ENCODE results near the gene ADGRF4. TPM values are rescaled to one million over a fixed set of nuclear protein-coding genes. Genes with fewer than 3 reads are reported as not detected.

The ADGRF4 gene, protein sequence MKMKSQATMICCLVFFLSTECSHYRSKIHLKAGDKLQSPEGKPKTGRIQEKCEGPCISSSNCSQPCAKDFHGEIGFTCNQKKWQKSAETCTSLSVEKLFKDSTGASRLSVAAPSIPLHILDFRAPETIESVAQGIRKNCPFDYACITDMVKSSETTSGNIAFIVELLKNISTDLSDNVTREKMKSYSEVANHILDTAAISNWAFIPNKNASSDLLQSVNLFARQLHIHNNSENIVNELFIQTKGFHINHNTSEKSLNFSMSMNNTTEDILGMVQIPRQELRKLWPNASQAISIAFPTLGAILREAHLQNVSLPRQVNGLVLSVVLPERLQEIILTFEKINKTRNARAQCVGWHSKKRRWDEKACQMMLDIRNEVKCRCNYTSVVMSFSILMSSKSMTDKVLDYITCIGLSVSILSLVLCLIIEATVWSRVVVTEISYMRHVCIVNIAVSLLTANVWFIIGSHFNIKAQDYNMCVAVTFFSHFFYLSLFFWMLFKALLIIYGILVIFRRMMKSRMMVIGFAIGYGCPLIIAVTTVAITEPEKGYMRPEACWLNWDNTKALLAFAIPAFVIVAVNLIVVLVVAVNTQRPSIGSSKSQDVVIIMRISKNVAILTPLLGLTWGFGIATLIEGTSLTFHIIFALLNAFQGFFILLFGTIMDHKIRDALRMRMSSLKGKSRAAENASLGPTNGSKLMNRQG
- not detected for total RNA-seq
- not detected for total RNA-seq (2013)

DNA sequence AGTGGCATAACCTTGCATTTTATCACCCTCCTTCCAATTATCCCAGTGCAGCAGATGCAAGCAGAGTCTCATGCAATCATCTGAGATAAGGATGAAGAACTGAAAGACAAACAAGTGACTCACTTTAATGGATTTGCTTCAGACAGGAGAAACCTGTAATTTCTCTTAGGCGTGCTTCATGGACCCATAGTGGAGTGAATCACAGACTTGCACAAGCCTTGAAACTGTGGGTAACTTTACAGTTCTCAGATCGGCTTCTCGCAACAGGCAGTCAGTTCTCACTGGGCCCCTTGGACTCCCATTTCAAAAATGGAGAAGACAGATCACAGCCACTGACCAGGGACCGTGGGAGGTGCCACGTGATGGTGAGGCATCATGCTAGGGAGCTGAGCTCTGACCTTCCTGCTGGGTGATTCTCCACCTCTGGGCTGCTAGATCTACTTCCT is at the start of gene ADGRF4:
TSS of gene ADGRF4 (plus strand) at position 239 of the 446 bp plus-strand sequence. CDS start 8,666 bp downstream, outside the sequence.
- Mint-ChIP-seq H3K36me3 (no peaks in the 10 kb centered on the region), H3K4me3 (no peak within 1 kb of the TSS), H3K27ac (no peak within 1 kb of the TSS), H3K27me3 (ENCODE audit: low read depth in 2 of 2) (peaks cover 0 to 6% of the 10 kb centered on the region in 2 donors), H3K4me1 (no peaks in the 10 kb centered on the region), H3K9me3 (no peaks in the 10 kb centered on the region)
- no peak for DNase-seq
- H3K27me3 ChIP-seq (ENCODE audit: control insufficient read depth, insufficient read depth, low read length) = no peaks in the 10 kb centered on the region
- no peak for ATAC-seq
- H3K27ac ChIP-seq (ENCODE audit: low read length) = no peak within 1 kb of the TSS
- no peaks in the 10 kb centered on the region for H3K4me1 ChIP-seq (ENCODE audit: control insufficient read depth, insufficient read depth, low read length)
- 91% methylated on average over 5 of the region's 5 CpGs for WGBS (ENCODE audit: insufficient coverage)
- intact Hi-C loops (cut with micrococcal nuclease) = no loop called here
- H3K9me3 ChIP-seq (ENCODE audit: control insufficient read depth, insufficient read depth, low read length) = no peaks in the 10 kb centered on the region
- H3K36me3 ChIP-seq (ENCODE audit: control insufficient read depth, insufficient read depth, low read length) = no peaks in the 10 kb centered on the region
- TF ChIP-seq, protein P1, sequence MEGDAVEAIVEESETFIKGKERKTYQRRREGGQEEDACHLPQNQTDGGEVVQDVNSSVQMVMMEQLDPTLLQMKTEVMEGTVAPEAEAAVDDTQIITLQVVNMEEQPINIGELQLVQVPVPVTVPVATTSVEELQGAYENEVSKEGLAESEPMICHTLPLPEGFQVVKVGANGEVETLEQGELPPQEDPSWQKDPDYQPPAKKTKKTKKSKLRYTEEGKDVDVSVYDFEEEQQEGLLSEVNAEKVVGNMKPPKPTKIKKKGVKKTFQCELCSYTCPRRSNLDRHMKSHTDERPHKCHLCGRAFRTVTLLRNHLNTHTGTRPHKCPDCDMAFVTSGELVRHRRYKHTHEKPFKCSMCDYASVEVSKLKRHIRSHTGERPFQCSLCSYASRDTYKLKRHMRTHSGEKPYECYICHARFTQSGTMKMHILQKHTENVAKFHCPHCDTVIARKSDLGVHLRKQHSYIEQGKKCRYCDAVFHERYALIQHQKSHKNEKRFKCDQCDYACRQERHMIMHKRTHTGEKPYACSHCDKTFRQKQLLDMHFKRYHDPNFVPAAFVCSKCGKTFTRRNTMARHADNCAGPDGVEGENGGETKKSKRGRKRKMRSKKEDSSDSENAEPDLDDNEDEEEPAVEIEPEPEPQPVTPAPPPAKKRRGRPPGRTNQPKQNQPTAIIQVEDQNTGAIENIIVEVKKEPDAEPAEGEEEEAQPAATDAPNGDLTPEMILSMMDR (IDR thresholded peaks at IDR 0.05) = no peak
- H3K4me3 ChIP-seq (ENCODE audit: low read length) = no peak within 1 kb of the TSS

DNA sequence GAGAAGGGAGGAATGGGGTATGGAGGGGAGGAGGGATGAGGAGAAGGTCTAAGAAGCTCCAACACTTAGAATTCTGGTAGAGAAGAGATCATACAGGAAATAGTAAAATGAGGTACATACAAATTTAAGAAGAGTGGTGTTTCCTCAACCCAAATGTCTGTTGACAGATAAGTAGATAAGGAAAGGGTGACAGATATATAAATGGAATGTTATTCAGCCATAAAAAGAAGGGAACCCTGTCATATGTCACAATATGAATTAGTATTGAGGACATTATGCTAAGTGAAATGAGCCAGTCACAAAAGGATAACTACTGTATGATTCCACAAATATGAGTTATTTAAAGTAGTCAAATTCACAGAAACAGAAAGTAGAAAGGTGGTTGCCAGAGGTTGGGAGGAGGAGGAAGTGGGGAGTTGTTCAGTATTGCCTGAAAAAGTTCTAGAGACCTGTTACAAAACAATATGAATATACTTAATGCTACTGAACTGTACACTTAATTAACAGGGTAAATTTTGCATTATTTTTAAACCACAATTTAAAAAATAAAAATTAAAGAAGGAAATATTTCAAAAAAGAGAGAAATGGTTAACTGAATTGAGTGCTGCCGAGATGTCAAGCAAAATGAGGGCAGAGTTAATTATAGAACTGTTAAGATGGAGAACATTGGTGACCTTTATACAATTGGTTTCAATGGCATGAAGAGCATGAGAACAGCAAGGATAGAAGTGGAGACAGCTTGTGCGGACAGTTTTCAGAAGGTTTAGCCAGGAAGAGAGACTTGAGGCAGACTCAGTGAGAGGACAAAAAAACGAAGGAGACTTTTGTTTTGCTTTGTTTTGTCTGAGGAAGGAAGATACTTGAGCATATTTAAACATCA is 47.6 kb upstream of the ADGRF4 start:
- no peaks in the 10 kb centered on the region for H3K4me1 Mint-ChIP-seq
- 71% methylated on average over 2 of the region's 3 CpGs for WGBS (ENCODE audit: insufficient coverage)
- no peaks in the 10 kb centered on the region for H3K36me3 Mint-ChIP-seq
- H3K9me3 ChIP-seq (ENCODE audit: control insufficient read depth, insufficient read depth, low read length) = no peaks in the 10 kb centered on the region
- DNase-seq (no peak), ATAC-seq (peak in 1 of 3 donors; percentile 29)
- TF ChIP-seq, protein P1 (IDR thresholded peaks at IDR 0.05) = no peak
- H3K4me1 ChIP-seq (ENCODE audit: control insufficient read depth, insufficient read depth, low read length) = peaks cover 3% of the 10 kb centered on the region
- no peaks in the 10 kb centered on the region for H3K27me3 Mint-ChIP-seq (ENCODE audit: low read depth in 2 of 2)
- no peak overlapping the region for H3K27ac ChIP-seq (ENCODE audit: low read length)
- no peak overlapping the region for H3K4me3 ChIP-seq (ENCODE audit: low read length)
- no peaks in the 10 kb centered on the region for H3K9me3 Mint-ChIP-seq
- H3K27me3 ChIP-seq (ENCODE audit: control insufficient read depth, insufficient read depth, low read length) = no peaks in the 10 kb centered on the region
- intact Hi-C loops (cut with micrococcal nuclease) = no loop called here
- no peaks in the 10 kb centered on the region for H3K36me3 ChIP-seq (ENCODE audit: control insufficient read depth, insufficient read depth, low read length)
- no peak overlapping the region for H3K27ac Mint-ChIP-seq
- no peak overlapping the region for H3K4me3 Mint-ChIP-seq

DNA sequence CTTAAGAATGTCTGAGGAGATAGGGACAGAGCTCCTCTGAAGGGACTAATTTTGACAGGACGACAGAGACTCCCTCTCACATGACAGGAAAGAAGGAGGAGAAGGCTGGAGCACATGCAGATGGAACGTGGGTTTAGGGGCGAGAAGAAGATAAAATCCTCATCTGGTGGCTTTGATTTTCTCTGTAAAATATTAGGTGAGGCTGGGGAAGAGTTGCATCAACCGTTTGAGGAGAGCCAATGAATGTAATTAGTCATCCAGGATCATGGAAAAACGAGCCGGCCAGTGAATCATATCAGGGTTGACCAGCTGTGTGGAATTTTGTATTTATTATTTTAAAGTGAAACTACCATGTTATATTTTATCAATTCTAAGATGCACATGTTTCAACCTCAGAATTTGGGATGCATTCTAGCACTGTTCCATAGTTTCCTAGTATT is 46.9 kb upstream of the ADGRF4 start:
- no peaks in the 10 kb centered on the region for H3K36me3 Mint-ChIP-seq
- H3K4me1 Mint-ChIP-seq = peaks cover 0 to 5% of the 10 kb centered on the region in 2 donors
- Histone ChIP-seq H3K4me1 (ENCODE audit: control insufficient read depth, insufficient read depth, low read length) (peaks cover 8% of the 10 kb centered on the region), H3K9me3 (ENCODE audit: control insufficient read depth, insufficient read depth, low read length) (no peaks in the 10 kb centered on the region), H3K27ac (ENCODE audit: low read length) (no peak overlapping the region), H3K4me3 (ENCODE audit: low read length) (no peak overlapping the region), H3K36me3 (ENCODE audit: control insufficient read depth, insufficient read depth, low read length) (no peaks in the 10 kb centered on the region), H3K27me3 (ENCODE audit: control insufficient read depth, insufficient read depth, low read length) (no peaks in the 10 kb centered on the region)
- intact Hi-C loops (cut with micrococcal nuclease) = no loop called here
- no peak overlapping the region for H3K27ac Mint-ChIP-seq
- ATAC-seq = no peak
- no peak for DNase-seq
- H3K9me3 Mint-ChIP-seq = no peaks in the 10 kb centered on the region
- no peaks in the 10 kb centered on the region for H3K27me3 Mint-ChIP-seq (ENCODE audit: low read depth in 2 of 2)
- WGBS (ENCODE audit: insufficient coverage) = 65% methylated on average over 4 of the region's 6 CpGs
- H3K4me3 Mint-ChIP-seq = no peak overlapping the region
- TF ChIP-seq, protein P1 (IDR thresholded peaks at IDR 0.05) = no peak

All from natural killer cell (primary cell).